H1 (cell line): Measurements from ENCODE around the gene TMEM163.

Source experiments
- ASH2L ChIP-seq: fragments of 200-600, 300-600 bp; sonication (generic); IDR thresholded peaks from one replicate; pipeline ENCODE4 v1.7.1; 2017; ENCODE audit warnings: low read length
- CEBPB ChIP-seq: IDR thresholded peaks from 2 replicates; pipeline ENCODE4 v1.6.1; 2012; ENCODE audit warnings: low read depth, low read length
- CTCF ChIP-seq, 3 experiments: IDR thresholded peaks; 1 replicate in 2 of 3; 2 replicates in 1 of 3; pipeline versions ENCODE4 v1.5.1 to v1.6.1; 2011; ENCODE audit warnings: low read length in 3 of 3, mild to moderate bottlenecking in 3 of 3, inconsistent platforms in 2 of 3, low read depth in 1 of 3, moderate library complexity in 1 of 3; ENCODE audit not compliant: insufficient read depth in 1 of 3; ENCODE audit errors: control extremely low read depth in 1 of 3
- JUN ChIP-seq: IDR thresholded peaks from 2 replicates; pipeline ENCODE4 v1.6.1; 2011; ENCODE audit warnings: low read depth, mild to moderate bottlenecking, improper control_type of control experiment, low read length
- POLR2AphosphoS5 ChIP-seq: IDR thresholded peaks from 2 replicates; pipeline ENCODE4 v1.6.1; 2011; ENCODE audit warnings: low read depth, low read length
- RBBP5 ChIP-seq: IDR thresholded peaks from 2 replicates; pipeline ENCODE4 v1.7.1; 2012; ENCODE audit warnings: low read depth, mild to moderate bottlenecking, inconsistent platforms, low read length, moderate library complexity, borderline replicate concordance
- RXRA ChIP-seq: IDR thresholded peaks from 2 replicates; pipeline ENCODE4 v1.6.1; 2011; ENCODE audit warnings: low read depth, mild to moderate bottlenecking, low read length, moderate library complexity; ENCODE audit not compliant: insufficient read depth
- YY1 ChIP-seq: IDR thresholded peaks from 2 replicates; pipeline ENCODE4 v1.6.1; 2011; ENCODE audit warnings: low read depth, mild to moderate bottlenecking, low read length

DNA sequence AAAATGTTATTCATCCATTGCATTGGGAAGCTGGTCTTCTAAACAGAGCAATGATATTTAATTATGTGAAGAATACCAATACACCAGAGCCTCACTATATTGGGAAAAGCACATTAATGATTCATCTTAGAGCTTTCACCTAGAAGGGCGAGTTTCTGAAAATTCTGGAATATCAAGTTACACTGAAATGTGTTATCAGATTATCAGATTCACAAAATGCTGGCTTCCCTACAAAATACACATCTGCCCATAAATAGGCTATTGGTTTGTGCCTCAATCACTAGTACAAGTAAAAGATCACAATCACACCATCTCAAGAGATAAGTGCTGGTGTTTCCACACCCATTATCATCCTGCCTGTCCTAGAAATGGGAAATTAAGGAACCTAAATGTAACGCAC, 200.7 kb downstream of the TMEM163 start:
- TF ChIP-seq CTCF (IDR thresholded peaks at IDR 0.05; ENCODE audit: control extremely low read depth in 1 of 3, insufficient read depth in 1 of 3, low read depth in 1 of 3, low read length in 3 of 3): no peak
- TF ChIP-seq YY1: no peak
- no peak for TF ChIP-seq JUN
- no peak for TF ChIP-seq ASH2L
- no peak for TF ChIP-seq CEBPB
- no peak for TF ChIP-seq POLR2AphosphoS5
- TF ChIP-seq RBBP5: no peak
- TF ChIP-seq RXRA: no peak
